ENCODE results near the gene ACADS.

Gene ACADS

GRCh38 chr12:120702637-120703036 is 23.0 kb upstream of the ACADS start:
- no peak for DNase-seq

GRCh38 chr12:120703311-120703942 is 22.2 kb upstream of the ACADS start:
- no peak for DNase-seq

- no peak for DNase-seq
Observed at GRCh38 chr12:120705618-120706017, 20.0 kb upstream of the ACADS start.

GRCh38 chr12:120706029-120706428 is 19.6 kb upstream of the ACADS start:
- no peak for DNase-seq

GRCh38 chr12:120708651-120709050 is 17.0 kb upstream of the ACADS start:
- DNase-seq, result no peak

- peak; percentile 81 for DNase-seq
Observed at GRCh38 chr12:120710031-120710804, 15.4 kb upstream of the ACADS start, which contains the start of gene UNC119B. Gene UNC119B, plus strand, starts transcription at chr12:120710458. Its CDS starts 17 bp downstream, at chr12:120710475.

GRCh38 chr12:120710805-120711296 is 14.8 kb upstream of the ACADS start:
- DNase-seq, result peak; percentile 42

GRCh38 chr12:120711411-120711810 is 14.2 kb upstream of the ACADS start:
- no peak for DNase-seq

GRCh38 chr12:120712610-120713009 is 13.0 kb upstream of the ACADS start:
- no peak for DNase-seq

GRCh38 chr12:120713861-120714482 is 11.7 kb upstream of the ACADS start:
- peak; percentile 85 for DNase-seq

GRCh38 chr12:120718055-120718454 is 7.6 kb upstream of the ACADS start:
- DNase-seq, result no peak

GRCh38 chr12:120719072-120719471 is 6.6 kb upstream of the ACADS start:
- no peak for DNase-seq

GRCh38 chr12:120719496-120720233 is 6.0 kb upstream of the ACADS start:
- no peak for DNase-seq

GRCh38 chr12:120720234-120720986 is 5.2 kb upstream of the ACADS start:
- DNase-seq, result no peak

GRCh38 chr12:120720987-120721801 is 4.4 kb upstream of the ACADS start:
- DNase-seq, result no peak

- DNase-seq, result no peak
Observed at GRCh38 chr12:120721866-120722265, 3.8 kb upstream of the ACADS start.

- DNase-seq, result no peak
Observed at GRCh38 chr12:120722784-120723183, 2.8 kb upstream of the ACADS start.

GRCh38 chr12:120724720-120725119 is 906 bp upstream of the ACADS start:
- no peak for DNase-seq

GRCh38 chr12:120725151-120725658 is 421 bp upstream of the ACADS start:
- peak; percentile 8 for DNase-seq

GRCh38 chr12:120726510-120726793 is 826 bp downstream of the ACADS start:
- DNase-seq, result no peak

GRCh38 chr12:120726961-120727360 is 1.3 kb downstream of the ACADS start:
- DNase-seq, result no peak

Measured in CD4-positive, alpha-beta T cell treated with Interleukin-6 for 4 hours (primary cell).